GM12878 (cell line): ENCODE data around the gene KDSR. TPM values are rescaled to one million over a fixed set of nuclear protein-coding genes. Genes with fewer than 3 reads are reported as not detected.
A peak's percentile ranks its signal among the peaks of the same experiment; 100 is the strongest.

ENCODE experiments used
- CHD2 ChIP-seq: IDR thresholded peaks from 2 replicates; pipeline ENCODE4 v1.6.1; 2011; ENCODE audit warnings: low read depth, low read length, improper control_type of control experiment, borderline replicate concordance
- IKZF1 ChIP-seq: fragments of 450-650 bp; conservative IDR thresholded peaks from 2 replicates; pipeline ENCODE4 v1.6.1; 2017; ENCODE audit warnings: antibody characterized with exemption, mild to moderate bottlenecking
- MLLT1 ChIP-seq: fragments of 450-650 bp; IDR thresholded peaks from 2 replicates; pipeline ENCODE4 v1.6.1; 2016; ENCODE audit warnings: mild to moderate bottlenecking
- MTA3 ChIP-seq: IDR thresholded peaks from 2 replicates; pipeline ENCODE4 v1.6.1; 2012; ENCODE audit warnings: low read length, inconsistent platforms, borderline replicate concordance
- NFIC ChIP-seq: IDR thresholded peaks from 2 replicates; pipeline ENCODE4 v1.6.1; 2012; ENCODE audit warnings: low read depth, mild to moderate bottlenecking, inconsistent platforms, low read length, moderate library complexity
- REST ChIP-seq: IDR thresholded peaks from 2 replicates; pipeline ENCODE4 v1.6.1; 2012; ENCODE audit warnings: mild to moderate bottlenecking, low read depth, low read length
- SMARCA5 ChIP-seq: fragments of 450-650 bp; IDR thresholded peaks from 2 replicates; pipeline ENCODE4 v1.6.1; 2017; ENCODE audit warnings: mild to moderate bottlenecking
- polyA plus RNA-seq, 11 experiments: library from polyadenylated mRNA; depleted of rRNA in 4 of 11; unstranded in 6 of 11; stranded (reverse) in 5 of 11; fragments of >200 nt; fragmentation: Nextera tagmentation in 4 of 11; fragmentation: Illumina TruSeq in 1 of 11; extraction: Ambion mirVana in 4 of 11; extraction: Trizol in 1 of 11; gene quantifications; 1 replicate in 1 of 11; 2 replicates in 10 of 11; pipeline versions ENCODE4 v1.2.1 to v1.2.3, GENCODE V29; 2011 to 2016; ENCODE audit warnings: inconsistent platforms in 2 of 11, missing spikeins in 2 of 11, low read depth in 1 of 11
- total RNA-seq, 4 experiments: library from RNA; depleted of rRNA in 3 of 4; stranded (reverse); fragments of >200 nt in 3 of 4; fragmentation: Illumina TruSeq in 1 of 4; extraction: Trizol in 1 of 4; gene quantifications; 2 replicates each; pipeline versions ENCODE4 v1.2.1 to v1.2.3, GENCODE V29; 2013 to 2021

KDSR gene
- total and polyA plus RNA-seq, 10 of the 15 experiments (the other 5 are each of a cell fraction or from before 2014, with no cell fraction given) = 5.2 to 25.9 (median 14.3) TPM

GRCh38 chr18:63312737-63313395, 54.1 kb downstream of the KDSR start (continued):
- TF ChIP-seq REST = no peak
- no peak for TF ChIP-seq NFIC
- TF ChIP-seq IKZF1 = 0 out of 2 replicates have a peak, but pooled peaks have one; percentile 8
- TF ChIP-seq MLLT1 = peak; percentile 82
- no peak for TF ChIP-seq SMARCA5
- TF ChIP-seq MTA3 = no peak
- TF ChIP-seq CHD2 = peak; percentile 23; the same call in 1 of the 2 replicates
